Lower leg skin (tissue), 4 donors: ENCODE data around the gene POLR3C. TPM values are rescaled to one million over a fixed set of nuclear protein-coding genes. Genes with fewer than 3 reads are reported as not detected.
"Not testable (repeated sequence)": the region's sequence is repeated elsewhere in the genome, so short reads cannot be mapped to it uniquely, and the experiment has no call there.

ENCODE experiments used
- DNase-seq, 2 donors: peaks; one replicate each; pipeline ENCODE4 v3.0.0-alpha.2; 2019; ENCODE audit warnings: low spot score in 2 of 2
- H3K4me3 ChIP-seq: fragments of 200-600 bp; sonication (generic); 2 replicates; pipeline ENCODE4 v1.5.1; 2017; ENCODE audit warnings: mild to moderate bottlenecking, low read depth; ENCODE audit not compliant: poor library complexity, severe bottlenecking
- CTCF ChIP-seq, 3 donors: fragments of 450-650 bp; IDR thresholded peaks; one replicate each; pipeline ENCODE4 v1.5.1; 2016; ENCODE audit warnings: antibody characterized with exemption in 3 of 3, mild to moderate bottlenecking in 3 of 3, moderate library complexity in 2 of 3
- POLR2A ChIP-seq, 2 donors: fragments of 450-650 bp; IDR thresholded peaks; one replicate each; pipeline ENCODE4 v1.6.1; 2016 to 2017; ENCODE audit warnings: antibody characterized with exemption in 2 of 2, mild to moderate bottlenecking in 1 of 2, moderate library complexity in 1 of 2
- WGBS, 2 donors: methylation state at CpG; one replicate each; pipeline ENCODE4 v1.1.5; 2018; 5-methylcytosine and 5-hydroxymethylcytosine counted together
- intact Hi-C: fragments of 100-400 bp; cut with DNase I; formaldehyde crosslinking; loops from one replicate; pipeline ENCODE4 v1.15.0; 2023; ENCODE audit warnings: low total_unique reads
- total RNA-seq, 4 donors: library from RNA; depleted of rRNA; stranded (reverse); fragments of >200 nt; gene quantifications; one replicate each; pipeline ENCODE4 v1.1.0, GENCODE V29; 2016

POLR3C gene
- total RNA-seq, 4 donors from 2014 or later = 25.1 to 31.3 (median 27.0) TPM

- no peak for DNase-seq
- intact Hi-C loops = no loop called here
- H3K4me3 ChIP-seq = no peak overlapping the region
- WGBS, 2 donors = 78 to 81% methylated on average over 3 of the region's 3 CpGs
- no peak for TF ChIP-seq POLR2A (IDR thresholded peaks at IDR 0.05)
Observed at GRCh38 chr1:145784409-145784808, 39.6 kb upstream of the POLR3C start.

GRCh38 chr1:145785547-145785946 is 38.5 kb upstream of the POLR3C start:
- intact Hi-C loops = no loop called here
- TF ChIP-seq POLR2A (IDR thresholded peaks at IDR 0.05) = no peak
- TF ChIP-seq CTCF (IDR thresholded peaks at IDR 0.05) = no peak
- DNase-seq = no peak
- 79 to 94% methylated on average over 1 of the region's 1 CpG for WGBS, 2 donors
- H3K4me3 ChIP-seq = no peak overlapping the region

DNA sequence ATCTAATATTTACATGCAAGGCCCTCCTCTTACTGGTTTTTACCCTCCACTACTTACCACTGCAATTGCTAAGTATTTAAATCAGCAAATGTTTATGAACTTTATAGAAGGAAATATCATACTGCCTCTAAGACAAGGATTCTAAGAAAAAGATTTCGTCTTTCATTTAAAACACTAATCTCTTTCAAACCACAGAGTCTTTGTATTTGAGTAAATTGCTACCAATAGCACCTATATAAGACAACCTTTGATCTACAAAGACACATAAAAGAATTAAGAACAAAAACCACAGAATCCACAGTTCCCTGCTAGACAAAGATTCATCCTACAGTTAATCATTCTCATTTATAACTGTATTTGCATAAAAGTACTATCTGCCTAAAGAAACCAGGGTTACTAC is 37.7 kb upstream of the POLR3C start:
- intact Hi-C loops = no loop called here
- TF ChIP-seq POLR2A (IDR thresholded peaks at IDR 0.05) (no peak), CTCF (IDR thresholded peaks at IDR 0.05) (no peak)
- WGBS, 2 donors = 0 to 4% methylated on average over 1 of the region's 1 CpG
- no peak overlapping the region for H3K4me3 ChIP-seq
- DNase-seq = no peak

- H3K4me3 ChIP-seq = no peak overlapping the region
- DNase-seq = no peak
- 98% methylated on average over 3 of the region's 3 CpGs for WGBS, 2 donors
- intact Hi-C loops = no loop called here
- TF ChIP-seq CTCF (IDR thresholded peaks at IDR 0.05) (no peak), POLR2A (IDR thresholded peaks at IDR 0.05) (no peak)
Observed at GRCh38 chr1:145788580-145788979, 35.4 kb upstream of the POLR3C start.

DNA sequence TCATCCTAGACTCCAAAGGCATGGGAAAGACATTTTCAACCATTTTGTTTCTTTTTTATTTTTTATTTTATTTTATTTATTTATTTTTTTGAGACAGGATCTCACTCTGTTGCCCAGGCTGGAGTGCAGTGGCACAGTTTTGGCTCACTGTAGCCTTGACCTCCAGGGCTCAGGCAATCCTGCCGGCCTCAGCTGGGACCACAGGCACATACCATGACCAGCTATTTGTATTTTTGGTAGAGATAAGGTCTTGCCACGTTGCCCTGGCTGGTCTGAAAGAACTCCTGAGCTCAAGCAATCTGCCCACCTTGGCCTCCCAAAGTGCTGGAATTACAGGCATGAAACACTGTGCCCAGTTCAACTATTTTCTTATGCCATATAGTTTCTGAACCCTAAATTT is 32.1 kb upstream of the POLR3C start:
- H3K4me3 ChIP-seq, intact Hi-C loops: not testable (repeated sequence)
- WGBS, 2 donors = 74 to 93% methylated on average over 2 of the region's 2 CpGs
- peak in 1 of 2 donors; percentile 66 for DNase-seq

DNA sequence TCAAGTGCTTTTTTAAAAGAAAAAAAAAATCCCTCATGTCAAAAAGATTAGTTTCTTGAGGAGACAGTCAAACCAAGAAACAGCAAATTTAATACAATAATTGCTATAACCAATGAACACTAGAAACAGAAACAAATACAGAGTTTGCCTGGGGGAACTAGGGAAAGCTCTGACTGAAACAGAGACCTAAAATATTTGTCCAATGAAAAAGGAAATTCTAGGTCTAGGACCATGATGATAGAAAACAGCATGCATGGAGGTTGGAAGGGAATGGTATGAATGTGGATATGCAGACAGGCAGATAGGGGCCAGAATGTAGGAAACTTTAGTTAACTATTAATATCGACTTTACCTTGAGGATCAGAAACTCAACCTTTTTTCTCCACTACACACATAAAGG is 31.5 kb upstream of the POLR3C start:
- no peak overlapping the region for H3K4me3 ChIP-seq
- 94 to 95% methylated on average over 1 of the region's 1 CpG for WGBS, 2 donors
- TF ChIP-seq POLR2A (IDR thresholded peaks at IDR 0.05) (no peak), CTCF (IDR thresholded peaks at IDR 0.05) (no peak)
- intact Hi-C loops = no loop called here
- DNase-seq = no peak

- 92 to 94% methylated on average over 10 of the region's 10 CpGs for WGBS, 2 donors
- TF ChIP-seq CTCF (IDR thresholded peaks at IDR 0.05) (no peak), POLR2A (IDR thresholded peaks at IDR 0.05) (no peak)
- H3K4me3 ChIP-seq = no peak overlapping the region
- intact Hi-C loops = no loop called here
- DNase-seq = no peak
Observed at GRCh38 chr1:145795257-145795881, 28.6 kb upstream of the POLR3C start.
